ENCODE data around the gene OPCML. TPM values are rescaled to one million over a fixed set of nuclear protein-coding genes. Genes with fewer than 3 reads are reported as not detected.

Gene OPCML
- total and polyA plus RNA-seq, 2 donors (not counting 1 experiment from before 2014, with no cell fraction given) = 0.99 to 2.8 TPM

- Histone ChIP-seq H3K4me2 (ENCODE audit: extremely low read depth, insufficient read depth, low read length) (no peak overlapping the region), H3K27me3 (ENCODE audit: control insufficient read depth, insufficient read depth, low read length) (no peaks in the 10 kb centered on the region), H2AFZ (ENCODE audit: low read length) (no peak overlapping the region), H4K20me1 (ENCODE audit: control insufficient read depth, extremely low read depth, insufficient read depth, low read length) (no peaks in the 10 kb centered on the region), H3K27ac (ENCODE audit: insufficient read depth, low read length) (no peak overlapping the region), H3K36me3 (ENCODE audit: control insufficient read depth, insufficient read depth, low read length) (no peaks in the 10 kb centered on the region), H3K9me3 (ENCODE audit: control insufficient read depth, insufficient read depth, low read depth, low read length) (no peaks in the 10 kb centered on the region), H3K4me1 (ENCODE audit: control insufficient read depth, extremely low read depth, insufficient read depth, low read length) (no peaks in the 10 kb centered on the region), H3K4me3 (replicated peaks in 1 of 4; ENCODE audit: control extremely low read depth in 1 of 4, insufficient read depth in 1 of 4, low read depth in 3 of 4, low read length in 4 of 4) (no peak overlapping the region), H3K79me2 (ENCODE audit: control insufficient read depth, insufficient read depth, low read length) (no peaks in the 10 kb centered on the region), H3K9ac (ENCODE audit: insufficient read depth, low read length) (no peak overlapping the region)
- DNase-seq (ENCODE audit: low read depth in 2 of 2) = no peak
- TF ChIP-seq EZH2 (IDR thresholded peaks at IDR 0.05; ENCODE audit: low read length, missing control alignments) (no peak), CTCF (conservative IDR thresholded peaks at IDR 0.05 in 1 of 2, IDR thresholded peaks at IDR 0.05 in 1 of 2; ENCODE audit: low read depth in 1 of 2, low read length in 2 of 2) (no peak)
Measured at GRCh38 chr11:133500936-133501335, 31.4 kb downstream of the OPCML start.

GRCh38 chr11:133500435-133500834, 31.9 kb downstream of the OPCML start:
- H3K27me3 ChIP-seq (ENCODE audit: control insufficient read depth, insufficient read depth, low read length) = no peaks in the 10 kb centered on the region
- DNase-seq (ENCODE audit: low read depth in 2 of 2) = no peak
- no peaks in the 10 kb centered on the region for H3K9me3 ChIP-seq (ENCODE audit: control insufficient read depth, insufficient read depth, low read depth, low read length)
- no peaks in the 10 kb centered on the region for H3K4me1 ChIP-seq (ENCODE audit: control insufficient read depth, extremely low read depth, insufficient read depth, low read length)
- no peak overlapping the region for H3K4me2 ChIP-seq (ENCODE audit: extremely low read depth, insufficient read depth, low read length)
- H2AFZ ChIP-seq (ENCODE audit: low read length) = no peak overlapping the region
- no peak overlapping the region for H3K4me3 ChIP-seq (replicated peaks in 1 of 4; ENCODE audit: control extremely low read depth in 1 of 4, insufficient read depth in 1 of 4, low read depth in 3 of 4, low read length in 4 of 4)
- H3K79me2 ChIP-seq (ENCODE audit: control insufficient read depth, insufficient read depth, low read length) = no peaks in the 10 kb centered on the region
- H3K36me3 ChIP-seq (ENCODE audit: control insufficient read depth, insufficient read depth, low read length) = no peaks in the 10 kb centered on the region
- no peak overlapping the region for H3K27ac ChIP-seq (ENCODE audit: insufficient read depth, low read length)
- no peaks in the 10 kb centered on the region for H4K20me1 ChIP-seq (ENCODE audit: control insufficient read depth, extremely low read depth, insufficient read depth, low read length)
- H3K9ac ChIP-seq (ENCODE audit: insufficient read depth, low read length) = no peak overlapping the region
- TF ChIP-seq CTCF (conservative IDR thresholded peaks at IDR 0.05 in 1 of 2, IDR thresholded peaks at IDR 0.05 in 1 of 2; ENCODE audit: low read depth in 1 of 2, low read length in 2 of 2) = no peak
- TF ChIP-seq EZH2 (IDR thresholded peaks at IDR 0.05; ENCODE audit: low read length, missing control alignments) = no peak

GRCh38 chr11:133498969-133499368, 33.3 kb downstream of the OPCML start:
- no peaks in the 10 kb centered on the region for H3K4me1 ChIP-seq (ENCODE audit: control insufficient read depth, extremely low read depth, insufficient read depth, low read length)
- no peak for TF ChIP-seq CTCF (conservative IDR thresholded peaks at IDR 0.05 in 1 of 2, IDR thresholded peaks at IDR 0.05 in 1 of 2; ENCODE audit: low read depth in 1 of 2, low read length in 2 of 2)
- no peak for TF ChIP-seq EZH2 (IDR thresholded peaks at IDR 0.05; ENCODE audit: low read length, missing control alignments)

More at GRCh38 chr11:133498969-133499368, 33.3 kb downstream of the OPCML start:
- Histone ChIP-seq H3K27me3 (ENCODE audit: control insufficient read depth, insufficient read depth, low read length) (no peaks in the 10 kb centered on the region), H3K36me3 (ENCODE audit: control insufficient read depth, insufficient read depth, low read length) (no peaks in the 10 kb centered on the region), H3K4me3 (replicated peaks in 1 of 4; ENCODE audit: control extremely low read depth in 1 of 4, insufficient read depth in 1 of 4, low read depth in 3 of 4, low read length in 4 of 4) (no peak overlapping the region), H3K9ac (ENCODE audit: insufficient read depth, low read length) (no peak overlapping the region), H3K4me2 (ENCODE audit: extremely low read depth, insufficient read depth, low read length) (no peak overlapping the region), H3K27ac (ENCODE audit: insufficient read depth, low read length) (no peak overlapping the region), H2AFZ (ENCODE audit: low read length) (no peak overlapping the region), H4K20me1 (ENCODE audit: control insufficient read depth, extremely low read depth, insufficient read depth, low read length) (no peaks in the 10 kb centered on the region), H3K79me2 (ENCODE audit: control insufficient read depth, insufficient read depth, low read length) (no peaks in the 10 kb centered on the region), H3K9me3 (ENCODE audit: control insufficient read depth, insufficient read depth, low read depth, low read length) (no peaks in the 10 kb centered on the region)
- DNase-seq (ENCODE audit: low read depth in 2 of 2) = no peak
